DMS53 treated with DMSO at 0.1 percent for 48 hours (cell line): ENCODE results near the gene PRSS1.
"Not testable (repeated sequence)": the region's sequence is repeated elsewhere in the genome, so short reads cannot be mapped to it uniquely, and the experiment has no call there.

ENCODE experiments used
- DNase-seq: peaks from one replicate; lab custom pipeline; 2025; ENCODE audit not compliant: unreplicated experiment; lab: John Stamatoyannopoulos, UW

PRSS1 gene

GRCh38 chr7:142745745-142746144, 3.5 kb upstream of the PRSS1 start:
- no peak for DNase-seq

GRCh38 chr7:142746264-142746663, 3.0 kb upstream of the PRSS1 start:
- no peak for DNase-seq

GRCh38 chr7:142748410-142748809, 862 bp upstream of the PRSS1 start:
- DNase-seq: not testable (repeated sequence)

GRCh38 chr7:142750321-142750938, 1.2 kb downstream of the PRSS1 start:
- DNase-seq: no peak

- DNase-seq: not testable (repeated sequence)
Observed at GRCh38 chr7:142751526-142752175, 2.4 kb downstream of the PRSS1 start.

- DNase-seq: no peak
Observed at GRCh38 chr7:142752376-142753225, 3.3 kb downstream of the PRSS1 start.

GRCh38 chr7:142753366-142753765, 4.1 kb downstream of the PRSS1 start:
- no peak for DNase-seq

- DNase-seq: not testable (repeated sequence)
Observed at GRCh38 chr7:142753925-142754491, 4.7 kb downstream of the PRSS1 start.

- no peak for DNase-seq
Observed at GRCh38 chr7:142754681-142755575, 5.7 kb downstream of the PRSS1 start.

- DNase-seq: not testable (repeated sequence)
Observed at GRCh38 chr7:142758312-142758711, 9.0 kb downstream of the PRSS1 start.

GRCh38 chr7:142759433-142759832, 10.2 kb downstream of the PRSS1 start:
- DNase-seq: no peak

GRCh38 chr7:142760071-142760642, 10.9 kb downstream of the PRSS1 start:
- DNase-seq: no peak

- DNase-seq: not testable (repeated sequence)
Observed at GRCh38 chr7:142761606-142762005, 12.3 kb downstream of the PRSS1 start.

- no peak for DNase-seq
Observed at GRCh38 chr7:142762104-142762503, 12.8 kb downstream of the PRSS1 start.

GRCh38 chr7:142767451-142767850, 18.2 kb downstream of the PRSS1 start:
- DNase-seq: no peak

GRCh38 chr7:142767861-142768260, 18.6 kb downstream of the PRSS1 start:
- no peak for DNase-seq

GRCh38 chr7:142768885-142769284, 19.6 kb downstream of the PRSS1 start:
- DNase-seq: not testable (repeated sequence)

GRCh38 chr7:142770661-142771352, 21.5 kb downstream of the PRSS1 start, which contains the start of gene PRSS2:
PRSS2 (plus strand) TSS chr7:142770970; CDS start chr7:142770983, 13 bp downstream.
- no peak for DNase-seq

- no peak for DNase-seq
Observed at GRCh38 chr7:142771353-142771723, 22.1 kb downstream of the PRSS1 start.

- no peak for DNase-seq
Observed at GRCh38 chr7:142772051-142772450, 22.8 kb downstream of the PRSS1 start.
